SK-N-SH (cell line): ENCODE data around the gene RAD51.

ENCODE experiments used
- CTCF ChIP-seq: fragments of 200-600 bp; sonication (generic); IDR thresholded peaks from 2 replicates; pipeline ENCODE4 v1.6.1; 2017; ENCODE audit warnings: antibody characterized with exemption, mild to moderate bottlenecking, moderate library complexity
- TAF1 ChIP-seq: IDR thresholded peaks from 2 replicates; pipeline ENCODE4 v1.6.1; 2012; ENCODE audit warnings: low read depth, mild to moderate bottlenecking, low read length, moderate library complexity, borderline replicate concordance

GRCh38 chr15:40722354-40722753, 27.4 kb downstream of the RAD51 start:
- TF ChIP-seq TAF1 (no peak), CTCF (no peak)
